SU-DHL-6 (cell line): ENCODE measurements around the gene TMEM52B.
"Not testable (repeated sequence)": the region's sequence is repeated elsewhere in the genome, so short reads cannot be mapped to it uniquely, and the experiment has no call there.

ENCODE experiments used
- H2AFZ ChIP-seq: fragments of 200-600 bp; sonication (generic); 2 replicates; pipeline ENCODE4 v1.6.1; 2014; ENCODE audit warnings: low read depth, mild to moderate bottlenecking, moderate library complexity, mixed read lengths, antibody characterized with exemption, low read length; ENCODE audit not compliant: severe bottlenecking
- H3F3A ChIP-seq: fragments of 200-600 bp; shearing (Covaris generic); 2 replicates; pipeline ENCODE4 v1.6.0; 2016; ENCODE audit warnings: antibody characterized with exemption, mild to moderate bottlenecking; ENCODE audit not compliant: insufficient read depth
- H3K27ac ChIP-seq: fragments of 200-600 bp; sonication (generic); 2 replicates; pipeline ENCODE4 v1.5.1; 2016; ENCODE audit warnings: low read depth, mild to moderate bottlenecking, low read length, moderate library complexity, mixed read lengths
- H3K27me3 ChIP-seq: fragments of 200-600 bp; sonication (generic), shearing (Covaris generic); 2 replicates; pipeline ENCODE4 v1.6.0; 2014; ENCODE audit warnings: mild to moderate bottlenecking, low read length
- H3K36me3 ChIP-seq: fragments of 200-600 bp; sonication (generic); 2 replicates; pipeline ENCODE4 v1.6.1; 2014; ENCODE audit warnings: mild to moderate bottlenecking, low read length, mixed read lengths
- H3K4me2 ChIP-seq: fragments of 300-600, 200-600 bp; shearing (Covaris generic), sonication (generic); 2 replicates; pipeline ENCODE4 v1.6.0; 2014; ENCODE audit warnings: low read length, low read depth, mild to moderate bottlenecking; ENCODE audit not compliant: poor library complexity, severe bottlenecking
- H3K4me3 ChIP-seq: fragments of 200-600 bp; sonication (generic); 2 replicates; pipeline ENCODE4 v1.5.1; 2014; ENCODE audit warnings: antibody characterized with exemption, low read length, mild to moderate bottlenecking, mixed read lengths; ENCODE audit not compliant: insufficient read depth, poor library complexity, severe bottlenecking
- H3K79me2 ChIP-seq: fragments of 200-600 bp; sonication (generic); 2 replicates; pipeline ENCODE4 v1.6.1; 2014; ENCODE audit warnings: mild to moderate bottlenecking, low read length, moderate library complexity; ENCODE audit not compliant: insufficient read depth
- H3K9ac ChIP-seq: fragments of 200-600 bp; sonication (generic); 2 replicates; pipeline ENCODE4 v1.7.0; 2014; ENCODE audit warnings: mild to moderate bottlenecking, low read length
- H3K9me2 ChIP-seq: fragments of 200-600 bp; sonication (generic); replicated peaks from 2 replicates; pipeline ENCODE4 v1.6.1; 2014; ENCODE audit warnings: low read length; ENCODE audit not compliant: insufficient read depth
- H3K9me3 ChIP-seq: fragments of 200-600 bp; sonication (generic); 2 replicates; pipeline ENCODE4 v1.6.1; 2014; ENCODE audit warnings: low read length, mixed read lengths; ENCODE audit not compliant: insufficient read depth
- H4K20me1 ChIP-seq: fragments of 200-600 bp; sonication (generic); 2 replicates; pipeline ENCODE4 v1.6.1; 2014; ENCODE audit warnings: low read depth, mild to moderate bottlenecking, antibody characterized with exemption, low read length, moderate library complexity, mixed read lengths
- CTCF ChIP-seq: fragments of 200-600 bp; sonication (generic); IDR thresholded peaks from one replicate; pipeline ENCODE4 v1.5.1; 2017; ENCODE audit warnings: antibody characterized with exemption, mild to moderate bottlenecking, low read length, moderate library complexity; ENCODE audit not compliant: insufficient read depth, poor library complexity, severe bottlenecking
- EZH2phosphoT487 ChIP-seq: fragments of 200-600 bp; sonication (generic), shearing (Covaris generic); conservative IDR thresholded peaks from 2 replicates; pipeline ENCODE4 v1.6.1; 2018; ENCODE audit warnings: mild to moderate bottlenecking, antibody characterized with exemption, low read length, moderate library complexity, mixed read lengths

TMEM52B gene

GRCh38 chr12:10221846-10222245 lies 43.0 kb downstream of the TMEM52B start:
- no peak overlapping the region for H3K4me2 ChIP-seq
- no peaks in the 10 kb centered on the region for H4K20me1 ChIP-seq
- H3K9ac ChIP-seq, result no peak overlapping the region
- no peak overlapping the region for H2AFZ ChIP-seq
- H3K9me3 ChIP-seq, result no peaks in the 10 kb centered on the region
- H3K27ac ChIP-seq, result no peak overlapping the region
- no peaks in the 10 kb centered on the region for H3K79me2 ChIP-seq
- no peak overlapping the region for H3K4me3 ChIP-seq
- no peaks in the 10 kb centered on the region for H3F3A ChIP-seq
- H3K36me3 ChIP-seq, result no peaks in the 10 kb centered on the region
- no peaks in the 10 kb centered on the region for H3K9me2 ChIP-seq
- no peaks in the 10 kb centered on the region for H3K27me3 ChIP-seq
- TF ChIP-seq CTCF, result no peak

- Histone ChIP-seq H3K4me3 (no peak overlapping the region), H3K9me2 (no peaks in the 10 kb centered on the region), H3K4me2 (no peak overlapping the region), H3F3A (no peaks in the 10 kb centered on the region), H3K9me3 (no peaks in the 10 kb centered on the region), H3K27me3 (no peaks in the 10 kb centered on the region), H3K79me2 (no peaks in the 10 kb centered on the region), H3K9ac (no peak overlapping the region), H3K27ac (no peak overlapping the region), H2AFZ (no peak overlapping the region), H4K20me1 (no peaks in the 10 kb centered on the region), H3K36me3 (no peaks in the 10 kb centered on the region)
- no peak for TF ChIP-seq CTCF
- TF ChIP-seq EZH2phosphoT487, result no peak
Measured at GRCh38 chr12:10223208-10223607, 44.4 kb downstream of the TMEM52B start.

GRCh38 chr12:10225426-10225825 lies 46.6 kb downstream of the TMEM52B start:
- not testable (repeated sequence) for H3K79me2 ChIP-seq, H3K9me3 ChIP-seq, H3F3A ChIP-seq, H4K20me1 ChIP-seq, H3K36me3 ChIP-seq, H3K9me2 ChIP-seq, H3K4me3 ChIP-seq, H3K27me3 ChIP-seq, H3K4me2 ChIP-seq, H2AFZ ChIP-seq, H3K27ac ChIP-seq, H3K9ac ChIP-seq

GRCh38 chr12:10226086-10226485 lies 47.3 kb downstream of the TMEM52B start:
- no peak overlapping the region for H3K27ac ChIP-seq
- H2AFZ ChIP-seq, result no peak overlapping the region
- no peak overlapping the region for H3K4me3 ChIP-seq
- TF ChIP-seq EZH2phosphoT487, result no peak
- TF ChIP-seq CTCF, result no peak
- H3K9me2 ChIP-seq, result no peaks in the 10 kb centered on the region
- H3F3A ChIP-seq, result no peaks in the 10 kb centered on the region
- no peaks in the 10 kb centered on the region for H3K9me3 ChIP-seq
- no peak overlapping the region for H3K9ac ChIP-seq
- H3K4me2 ChIP-seq, result no peak overlapping the region
- H3K27me3 ChIP-seq, result no peaks in the 10 kb centered on the region
- H4K20me1 ChIP-seq, result no peaks in the 10 kb centered on the region
- no peaks in the 10 kb centered on the region for H3K36me3 ChIP-seq
- H3K79me2 ChIP-seq, result no peaks in the 10 kb centered on the region
